GM18907 (cell line): ENCODE data around the gene PIAS1.
"Not testable (repeated sequence)": the region's sequence is repeated elsewhere in the genome, so short reads cannot be mapped to it uniquely, and the experiment has no call there.

ENCODE experiments used
- ATAC-seq: cut with Tn5 transposase; IDR thresholded peaks from one replicate; pipeline ENCODE4 v1.9.1; 2021; ENCODE audit warnings: mild to moderate bottlenecking, moderate library complexity; ENCODE audit not compliant: unreplicated experiment

PIAS1 gene

DNA sequence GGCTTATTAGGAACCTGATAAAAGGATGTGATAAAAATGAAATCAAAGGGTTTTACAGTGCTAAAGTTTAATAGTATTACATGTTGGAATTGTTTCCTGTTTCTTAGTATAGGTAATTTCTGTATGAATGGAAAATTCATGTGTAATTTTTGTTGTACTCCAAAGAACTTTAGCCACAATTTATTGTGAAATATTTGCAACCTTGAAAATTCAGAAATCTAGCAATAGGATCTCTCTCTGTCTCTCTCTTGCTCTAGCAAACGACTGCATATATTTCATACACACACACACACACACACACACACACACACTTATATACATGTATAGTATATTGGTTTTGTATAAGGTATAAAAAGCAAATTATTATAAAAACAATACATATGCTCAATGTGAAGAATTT, 59.6 kb downstream of the PIAS1 start:
- ATAC-seq = no peak

GRCh38 chr15:68114356-68114755, 60.2 kb downstream of the PIAS1 start:
- no peak for ATAC-seq

DNA sequence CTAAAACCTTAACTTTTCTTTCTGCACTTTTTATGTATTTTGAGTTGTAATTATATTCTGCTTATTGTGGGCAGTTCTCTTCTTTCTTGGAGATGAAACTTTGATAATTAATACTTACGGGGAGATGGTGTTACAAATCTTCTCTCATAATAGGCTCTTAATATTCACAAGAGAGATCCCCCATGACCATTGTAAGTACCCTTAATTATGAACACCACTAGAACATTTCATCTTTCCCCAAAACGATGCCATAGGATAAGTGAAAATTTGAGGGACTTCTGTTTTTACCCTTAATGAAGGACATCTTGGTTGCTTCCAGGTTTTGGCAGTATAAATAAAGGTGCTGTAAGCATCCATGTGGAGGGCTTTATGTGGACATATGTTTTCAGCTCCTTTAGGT, 60.7 kb downstream of the PIAS1 start:
- no peak for ATAC-seq

DNA sequence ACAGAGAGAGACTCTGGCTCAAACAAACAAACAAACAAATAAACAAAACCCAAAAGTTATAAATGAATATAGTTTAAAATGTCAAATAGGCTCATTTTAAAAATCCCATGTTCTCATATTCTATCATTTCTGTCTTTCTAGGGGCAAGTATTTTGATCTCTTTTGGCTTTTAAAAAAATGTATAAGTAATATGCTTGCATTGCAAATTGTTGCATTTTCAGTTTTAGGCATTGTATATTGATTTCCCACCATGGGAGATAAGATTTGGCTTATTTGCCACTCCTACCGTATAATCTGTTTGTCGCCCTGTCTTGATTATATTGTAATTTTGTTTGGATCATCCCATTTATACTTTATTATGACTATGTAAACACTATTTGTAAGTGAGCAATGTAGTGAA, 70.6 kb downstream of the PIAS1 start:
- ATAC-seq = no peak

DNA sequence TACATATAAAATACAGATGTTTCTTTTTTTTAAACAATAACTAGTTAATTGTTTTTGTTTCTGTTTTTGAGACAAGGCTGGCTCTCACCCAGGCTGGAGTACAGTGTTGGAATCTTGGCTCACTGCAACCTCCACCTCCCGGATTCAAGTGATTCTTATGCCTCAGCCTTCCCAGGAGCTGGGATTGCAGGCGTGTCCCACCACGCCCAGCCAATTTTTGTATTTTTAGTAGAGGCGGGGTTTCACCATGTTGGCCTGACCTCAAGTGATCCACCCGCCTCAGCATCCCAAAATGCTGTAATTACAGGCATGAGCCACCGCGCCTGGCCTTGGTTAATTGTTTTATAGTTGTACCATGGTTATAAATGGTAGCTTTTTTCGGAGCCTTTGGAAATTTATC, 72.3 kb downstream of the PIAS1 start:
- no peak for ATAC-seq

DNA sequence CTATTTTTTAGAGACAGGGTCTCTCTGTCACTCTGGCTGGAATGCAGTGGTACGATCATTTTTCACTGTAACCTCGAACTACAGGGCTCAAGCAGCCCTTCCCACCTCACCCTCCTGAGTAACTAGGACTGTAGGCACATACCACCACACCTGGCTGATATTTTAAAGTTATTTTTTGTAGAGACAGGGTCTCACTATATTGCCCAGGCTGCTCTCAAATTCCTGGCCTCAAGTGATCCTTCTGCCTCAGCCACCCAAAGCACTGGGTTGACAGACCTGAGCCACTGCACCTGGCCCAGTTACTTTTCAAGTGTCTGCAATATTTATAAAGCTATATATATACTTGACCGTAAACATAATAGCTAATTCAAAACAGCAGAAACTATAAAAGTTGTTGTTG, 75.0 kb downstream of the PIAS1 start:
- no peak for ATAC-seq

DNA sequence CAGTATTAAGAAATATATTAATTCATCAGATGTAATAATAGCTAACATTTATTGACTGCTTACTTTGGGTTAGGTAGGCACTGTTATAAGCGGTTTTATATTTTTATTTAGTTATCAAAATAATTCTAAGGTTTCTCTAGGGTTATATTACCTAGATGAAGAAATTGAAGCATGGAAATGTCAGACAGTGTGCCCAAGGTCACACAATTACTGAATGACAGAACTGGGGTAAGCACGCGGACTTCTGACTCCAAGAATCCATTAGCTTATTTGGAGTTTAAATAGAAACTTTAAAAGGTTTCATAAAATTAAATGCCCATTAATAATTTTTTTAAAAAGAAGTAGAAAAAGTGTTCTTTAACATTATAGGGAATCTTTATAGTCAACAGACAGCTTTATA, 76.7 kb downstream of the PIAS1 start:
- ATAC-seq = no peak

- ATAC-seq = no peak
Observed at GRCh38 chr15:68137096-68137495, 83.0 kb downstream of the PIAS1 start.

- ATAC-seq = no peak
Observed at GRCh38 chr15:68143129-68143528, 89.0 kb downstream of the PIAS1 start.

DNA sequence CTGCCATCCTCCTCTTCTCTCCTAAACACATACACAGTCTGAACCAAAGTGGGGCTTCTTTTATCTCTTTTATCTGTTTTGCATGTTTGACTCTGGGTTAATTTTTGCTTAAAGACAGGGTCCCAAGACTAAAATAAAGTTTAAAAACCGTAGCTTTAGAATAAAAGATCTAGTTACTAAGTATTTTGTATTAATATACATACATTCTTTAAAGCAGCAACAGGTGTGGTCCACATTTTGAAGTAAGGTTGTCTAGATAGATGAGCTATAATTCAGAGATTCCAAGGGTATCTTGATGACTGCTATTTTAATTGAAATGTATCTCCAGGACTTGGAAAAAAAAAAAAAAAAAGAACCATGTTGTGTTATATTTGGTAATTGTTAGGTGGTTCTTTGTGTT, 89.7 kb downstream of the PIAS1 start:
- no peak for ATAC-seq

- ATAC-seq = no peak
Observed at GRCh38 chr15:68145706-68146105, 91.6 kb downstream of the PIAS1 start.

- no peak for ATAC-seq
Observed at GRCh38 chr15:68148039-68148438, 93.9 kb downstream of the PIAS1 start.

GRCh38 chr15:68149059-68149458, 94.9 kb downstream of the PIAS1 start:
- no peak for ATAC-seq

- no peak for ATAC-seq
Observed at GRCh38 chr15:68150187-68150586, 96.1 kb downstream of the PIAS1 start.

GRCh38 chr15:68151277-68151676, 97.2 kb downstream of the PIAS1 start:
- no peak for ATAC-seq

DNA sequence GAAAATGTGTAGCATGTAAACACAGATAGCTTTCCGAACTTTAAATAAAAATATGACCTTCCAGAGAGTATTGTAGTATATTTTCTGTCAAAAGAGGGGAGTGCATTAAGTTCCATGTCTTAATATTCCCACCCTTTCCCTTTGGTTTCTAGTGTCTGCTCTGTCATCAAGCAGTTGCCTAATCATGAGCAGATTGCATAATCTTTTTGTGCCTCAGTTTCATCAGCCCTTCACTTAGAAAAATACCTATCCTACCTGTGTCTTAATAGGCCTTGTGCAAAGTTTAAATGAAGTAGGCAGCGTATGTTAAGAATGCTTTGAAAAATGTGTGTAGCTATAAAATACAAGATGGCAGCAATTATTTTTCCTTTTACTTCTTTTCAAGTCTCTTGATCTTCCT, 98.2 kb downstream of the PIAS1 start:
- ATAC-seq = no peak

DNA sequence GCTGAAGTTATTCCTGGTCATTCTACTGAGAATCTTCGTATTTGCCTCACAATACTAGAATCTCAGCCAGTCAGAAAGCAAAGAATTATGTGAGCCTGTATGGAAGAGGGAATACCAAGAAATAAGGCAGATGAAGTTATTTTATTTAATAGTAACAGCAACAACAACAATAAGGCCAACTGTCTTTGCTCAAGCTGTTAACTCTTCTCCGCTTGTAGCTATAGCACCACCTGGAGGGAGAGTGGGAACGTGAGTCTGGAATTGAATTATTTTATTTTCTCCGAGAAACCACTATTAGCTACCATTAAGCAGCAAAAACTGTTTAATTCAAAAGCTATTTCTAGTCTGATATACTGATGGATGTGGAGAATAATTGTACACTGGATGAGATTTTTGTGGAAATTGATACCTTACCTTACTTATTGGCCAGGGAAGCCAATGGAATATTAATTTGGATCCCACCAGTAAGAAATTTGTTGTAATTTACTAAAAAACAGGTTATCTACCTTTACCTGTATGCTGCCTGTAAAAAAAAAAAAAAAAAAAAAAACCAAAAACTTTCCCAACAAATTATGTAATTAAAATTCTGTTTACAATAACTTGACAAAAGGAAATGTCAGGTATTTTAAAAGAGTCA, 100.9 kb downstream of the PIAS1 start:
- no peak for ATAC-seq

- ATAC-seq = no peak
Observed at GRCh38 chr15:68157074-68157473, 103.0 kb downstream of the PIAS1 start.

- ATAC-seq = no peak
Observed at GRCh38 chr15:68158046-68158628, 104.0 kb downstream of the PIAS1 start.

GRCh38 chr15:68163191-68163590, 109.1 kb downstream of the PIAS1 start:
- ATAC-seq = no peak

- ATAC-seq = no peak
Observed at GRCh38 chr15:68166847-68167246, 112.7 kb downstream of the PIAS1 start.

GRCh38 chr15:68172037-68172436, 117.9 kb downstream of the PIAS1 start:
- not testable (repeated sequence) for ATAC-seq

DNA sequence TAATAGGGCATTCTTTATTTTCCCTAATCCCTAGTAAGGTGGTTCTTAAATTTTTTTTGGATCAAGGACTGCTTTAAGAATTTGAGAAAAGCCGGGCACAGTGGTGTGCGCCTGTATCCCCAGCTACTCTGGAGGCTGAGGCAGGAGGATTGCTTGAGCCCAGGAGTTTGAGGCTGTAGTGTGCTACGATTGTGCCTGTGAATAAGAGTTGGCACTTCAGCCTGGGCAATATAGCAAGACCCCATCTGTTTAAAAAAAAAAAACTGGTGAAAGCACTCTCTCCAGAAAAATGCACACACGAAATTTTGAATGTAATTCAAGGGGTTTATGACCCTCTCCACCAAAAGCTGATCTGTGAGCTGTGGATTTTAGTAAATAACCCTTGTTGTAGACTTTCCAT, 119.0 kb downstream of the PIAS1 start:
- no peak for ATAC-seq
